HG02763 (cell line): ENCODE measurements around the gene POU2AF3.
"Not testable (repeated sequence)": the region's sequence is repeated elsewhere in the genome, so short reads cannot be mapped to it uniquely, and the experiment has no call there.

Experiments used
- ATAC-seq: cut with Tn5 transposase; IDR thresholded peaks from one replicate; pipeline ENCODE4 v1.9.1; 2021; ENCODE audit warnings: mild to moderate bottlenecking, moderate library complexity; ENCODE audit not compliant: unreplicated experiment

Gene POU2AF3

GRCh38 chr11:111298413-111299100, at the start of gene POU2AF3:
POU2AF3 (plus strand) TSS chr11:111298546; CDS start chr11:111298582, 36 bp downstream.
- ATAC-seq = peak; percentile 24

- no peak for ATAC-seq
Measured at GRCh38 chr11:111250936-111251335, 47.4 kb upstream of the POU2AF3 start.

- ATAC-seq = no peak
Measured at GRCh38 chr11:111253131-111253530, 45.2 kb upstream of the POU2AF3 start.

GRCh38 chr11:111253630-111254029, 44.7 kb upstream of the POU2AF3 start:
- no peak for ATAC-seq

- ATAC-seq = no peak
Measured at GRCh38 chr11:111258046-111258445, 40.3 kb upstream of the POU2AF3 start.

- no peak for ATAC-seq
Measured at GRCh38 chr11:111259896-111260295, 38.5 kb upstream of the POU2AF3 start.

GRCh38 chr11:111260811-111261210, 37.5 kb upstream of the POU2AF3 start:
- ATAC-seq = no peak

GRCh38 chr11:111264646-111265045, 33.7 kb upstream of the POU2AF3 start:
- ATAC-seq = no peak

GRCh38 chr11:111265421-111265820, 32.9 kb upstream of the POU2AF3 start:
- ATAC-seq = no peak

- ATAC-seq = not testable (repeated sequence)
Measured at GRCh38 chr11:111268303-111268702, 30.0 kb upstream of the POU2AF3 start.

GRCh38 chr11:111269146-111269868, 29.0 kb upstream of the POU2AF3 start:
- no peak for ATAC-seq

GRCh38 chr11:111272420-111272819, 25.9 kb upstream of the POU2AF3 start:
- ATAC-seq = no peak

- ATAC-seq = no peak
Measured at GRCh38 chr11:111282562-111283075, 15.7 kb upstream of the POU2AF3 start.

- ATAC-seq = no peak
Measured at GRCh38 chr11:111283945-111284481, 14.3 kb upstream of the POU2AF3 start.

- ATAC-seq = no peak
Measured at GRCh38 chr11:111285189-111286091, 12.9 kb upstream of the POU2AF3 start.

GRCh38 chr11:111291764-111292163, 6.6 kb upstream of the POU2AF3 start:
- ATAC-seq = no peak

GRCh38 chr11:111292408-111292807, 5.9 kb upstream of the POU2AF3 start:
- ATAC-seq = not testable (repeated sequence)

GRCh38 chr11:111296196-111296595, 2.1 kb upstream of the POU2AF3 start:
- ATAC-seq = no peak

- ATAC-seq = no peak
Measured at GRCh38 chr11:111297696-111298095, 650 bp upstream of the POU2AF3 start.

GRCh38 chr11:111299101-111300026, 1.0 kb downstream of the POU2AF3 start:
- ATAC-seq = peak; percentile 52
